OCI-LY7 (cell line): Measurements from ENCODE around the gene ANOS1. TPM values are rescaled to one million over a fixed set of nuclear protein-coding genes. Genes with fewer than 3 reads are reported as not detected.

Experiments
- BruUV-seq: library from RNA; stranded (reverse); fragments of 400-500 nt; replicated peaks from 2 replicates; lab custom pipeline; 2021; lab: Mats Ljungman, UMichigan
- CTCF ChIA-PET: fragments of 300-600 bp; sonication (Branson Sonifier 250); formaldehyde crosslinking; loops from one replicate; lab custom pipeline; 2022; ENCODE audit warnings: antibody characterized with exemption; ENCODE audit not compliant: unreplicated experiment; lab: Charles Lee
- POLR2A ChIA-PET: fragments of 300-600 bp; sonication (Branson Sonifier 250); formaldehyde crosslinking; loops from one replicate; lab custom pipeline; 2022; ENCODE audit warnings: antibody characterized with exemption; lab: Charles Lee
- DNase-seq: peaks from one replicate; pipeline ENCODE4 v3.0.0-alpha.2; 2015; ENCODE audit warnings: low spot score
- H2AFZ ChIP-seq: fragments of 200-600 bp; sonication (generic), shearing (Covaris generic); 2 replicates; pipeline ENCODE4 v1.6.1; 2014; ENCODE audit warnings: mild to moderate bottlenecking, antibody characterized with exemption, low read length, moderate library complexity
- H3K27ac ChIP-seq: fragments of 200-600 bp; sonication (generic); 2 replicates; pipeline ENCODE4 v1.5.1; 2014; ENCODE audit warnings: mixed run types, low read depth, mild to moderate bottlenecking, moderate library complexity, low read length, inconsistent platforms; ENCODE audit not compliant: poor library complexity, severe bottlenecking
- H3K36me3 ChIP-seq: fragments of 200-600 bp; sonication (generic); 2 replicates; pipeline ENCODE4 v1.6.1; 2014; ENCODE audit warnings: mild to moderate bottlenecking, antibody characterized with exemption, low read length, moderate library complexity, mixed read lengths; ENCODE audit not compliant: insufficient read depth
- H3K4me1 ChIP-seq: fragments of 200-600 bp; sonication (generic); 2 replicates; pipeline ENCODE4 v1.5.1; 2014; ENCODE audit warnings: mild to moderate bottlenecking, low read length; ENCODE audit not compliant: insufficient read depth, poor library complexity, severe bottlenecking
- H3K4me2 ChIP-seq: fragments of 200-600 bp; sonication (generic); 2 replicates; pipeline ENCODE4 v1.6.1; 2014; ENCODE audit warnings: mild to moderate bottlenecking, low read length
- H3K4me3 ChIP-seq: fragments of 200-600 bp; sonication (generic); 2 replicates; pipeline ENCODE4 v1.5.1; 2014; ENCODE audit warnings: mild to moderate bottlenecking, low read depth, low read length; ENCODE audit not compliant: poor library complexity, severe bottlenecking
- H3K79me2 ChIP-seq: fragments of 200-600 bp; sonication (generic); 2 replicates; pipeline ENCODE4 v1.6.1; 2016; ENCODE audit warnings: low read depth, mild to moderate bottlenecking, low read length, moderate library complexity, mixed read lengths; ENCODE audit not compliant: insufficient read depth
- H3K9me2 ChIP-seq: fragments of 200-600 bp; sonication (generic); 2 replicates; pipeline ENCODE4 v1.6.1; 2016; ENCODE audit warnings: mild to moderate bottlenecking, low read length, mixed read lengths; ENCODE audit not compliant: insufficient read depth
- H3K9me3 ChIP-seq: fragments of 200-600 bp; sonication (generic); 2 replicates; pipeline ENCODE4 v1.6.1; 2014; ENCODE audit warnings: mild to moderate bottlenecking, mixed run types, low read length, mixed read lengths
- H4K20me1 ChIP-seq: fragments of 200-600 bp; sonication (generic); 2 replicates; pipeline ENCODE4 v1.6.1; 2014; ENCODE audit warnings: mild to moderate bottlenecking, antibody characterized with exemption, low read length, moderate library complexity, mixed read lengths; ENCODE audit not compliant: insufficient read depth
- EZH2phosphoT487 ChIP-seq: fragments of 200-600 bp; sonication (generic); IDR thresholded peaks from 2 replicates; pipeline ENCODE4 v1.6.1; 2018; ENCODE audit warnings: low read depth, borderline replicate concordance, mild to moderate bottlenecking, mixed run types, antibody characterized with exemption, low read length, moderate library complexity, mixed read lengths
- intact Hi-C: fragments of 100-400 bp; cut with micrococcal nuclease; formaldehyde crosslinking; loops from one replicate; pipeline ENCODE4 v1.10.0; 2022; ENCODE audit not compliant: unreplicated experiment
- total RNA-seq, 2 experiments: library from RNA; depleted of rRNA in 1 of 2; stranded (reverse); fragments of >200 nt in 1 of 2; shearing (Covaris generic) in 1 of 2; gene quantifications; 2 replicates each; pipeline ENCODE4 v1.2.3, GENCODE V29; 2014 to 2022
- TF ChIP-seq, protein P1 (sequence below): fragments of 200-600 bp; sonication (generic); conservative IDR thresholded peaks from 2 replicates; pipeline ENCODE4 v1.5.1; 2014; ENCODE audit warnings: mild to moderate bottlenecking, antibody characterized with exemption, low read length, moderate library complexity, mixed read lengths

The ANOS1 gene
- total RNA-seq, 2 experiments from 2014 or later = not detected

DNA sequence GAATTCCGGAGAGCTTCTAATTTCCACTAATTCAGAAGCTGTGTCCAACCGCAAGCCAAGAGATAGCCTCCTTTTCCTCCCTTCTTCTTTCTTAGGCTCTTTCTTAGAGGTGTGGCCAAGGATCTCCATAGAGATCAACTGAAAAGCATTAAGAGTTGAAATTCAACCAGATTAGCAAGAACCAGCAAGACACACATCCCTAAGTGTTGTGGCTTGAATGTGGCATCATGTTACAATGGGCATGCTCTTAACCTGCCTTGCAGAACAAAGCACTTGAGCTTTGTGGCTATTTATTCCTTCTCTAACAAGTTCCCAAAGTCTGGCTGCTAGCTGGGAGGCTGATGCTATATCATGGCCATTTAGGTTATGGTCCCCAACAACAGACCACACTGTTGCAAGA lies 10.4 kb downstream of the ANOS1 start:
- H3K36me3 ChIP-seq = no peaks in the 10 kb centered on the region
- H3K9me3 ChIP-seq = no peaks in the 10 kb centered on the region
- no TSS peak for BruUV-seq
- no peak overlapping the region for H3K4me3 ChIP-seq
- H3K79me2 ChIP-seq = no peaks in the 10 kb centered on the region
- H3K4me2 ChIP-seq = no peak overlapping the region
- no peak overlapping the region for H3K27ac ChIP-seq
- intact Hi-C loops = no loop called here
- ChIA-PET POLR2A (no interaction called here), CTCF (no interaction called here)
- no peak for TF ChIP-seq EZH2phosphoT487
- TF ChIP-seq, protein P1, sequence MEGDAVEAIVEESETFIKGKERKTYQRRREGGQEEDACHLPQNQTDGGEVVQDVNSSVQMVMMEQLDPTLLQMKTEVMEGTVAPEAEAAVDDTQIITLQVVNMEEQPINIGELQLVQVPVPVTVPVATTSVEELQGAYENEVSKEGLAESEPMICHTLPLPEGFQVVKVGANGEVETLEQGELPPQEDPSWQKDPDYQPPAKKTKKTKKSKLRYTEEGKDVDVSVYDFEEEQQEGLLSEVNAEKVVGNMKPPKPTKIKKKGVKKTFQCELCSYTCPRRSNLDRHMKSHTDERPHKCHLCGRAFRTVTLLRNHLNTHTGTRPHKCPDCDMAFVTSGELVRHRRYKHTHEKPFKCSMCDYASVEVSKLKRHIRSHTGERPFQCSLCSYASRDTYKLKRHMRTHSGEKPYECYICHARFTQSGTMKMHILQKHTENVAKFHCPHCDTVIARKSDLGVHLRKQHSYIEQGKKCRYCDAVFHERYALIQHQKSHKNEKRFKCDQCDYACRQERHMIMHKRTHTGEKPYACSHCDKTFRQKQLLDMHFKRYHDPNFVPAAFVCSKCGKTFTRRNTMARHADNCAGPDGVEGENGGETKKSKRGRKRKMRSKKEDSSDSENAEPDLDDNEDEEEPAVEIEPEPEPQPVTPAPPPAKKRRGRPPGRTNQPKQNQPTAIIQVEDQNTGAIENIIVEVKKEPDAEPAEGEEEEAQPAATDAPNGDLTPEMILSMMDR = no peak
- no peak overlapping the region for H2AFZ ChIP-seq
- no peaks in the 10 kb centered on the region for H3K4me1 ChIP-seq
- H4K20me1 ChIP-seq = no peaks in the 10 kb centered on the region
- H3K9me2 ChIP-seq = no peaks in the 10 kb centered on the region
- no peak for DNase-seq

DNA sequence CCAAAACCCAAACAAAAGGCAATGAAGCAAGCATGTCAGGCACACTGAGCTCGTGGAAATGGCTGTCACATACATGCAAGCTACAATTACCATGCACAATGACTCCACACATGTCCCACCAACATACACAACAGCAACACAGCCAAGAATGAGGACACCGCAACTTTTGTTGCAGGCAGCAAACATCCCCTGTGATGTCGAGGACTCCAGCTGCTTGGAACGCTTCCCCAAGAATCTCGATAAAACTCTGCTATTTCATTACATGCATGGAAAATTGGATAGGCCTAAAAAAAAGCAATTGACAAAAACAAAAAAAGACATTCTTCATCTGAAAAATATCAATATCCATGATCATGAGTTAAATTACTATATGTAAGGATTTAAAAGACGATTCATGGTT lies 11.8 kb downstream of the ANOS1 start:
- CTCF ChIA-PET = no interaction called here
- H3K4me2 ChIP-seq = no peak overlapping the region
- DNase-seq = no peak
- no peaks in the 10 kb centered on the region for H3K36me3 ChIP-seq
- BruUV-seq = no TSS peak
- H2AFZ ChIP-seq = no peak overlapping the region
- no peak overlapping the region for H3K27ac ChIP-seq
- no peaks in the 10 kb centered on the region for H3K9me3 ChIP-seq
- POLR2A ChIA-PET = interaction anchor here (0.5 kb wide), 1 partner anchor 9 kb away, joined by 7 read pairs; no protein-coding TSS in a partner anchor
- intact Hi-C loops = no loop called here
- no peaks in the 10 kb centered on the region for H4K20me1 ChIP-seq
- no peaks in the 10 kb centered on the region for H3K9me2 ChIP-seq
- no peak for TF ChIP-seq EZH2phosphoT487
- TF ChIP-seq, protein P1 = no peak
- no peak overlapping the region for H3K4me3 ChIP-seq
- H3K79me2 ChIP-seq = no peaks in the 10 kb centered on the region
- H3K4me1 ChIP-seq = no peaks in the 10 kb centered on the region

DNA sequence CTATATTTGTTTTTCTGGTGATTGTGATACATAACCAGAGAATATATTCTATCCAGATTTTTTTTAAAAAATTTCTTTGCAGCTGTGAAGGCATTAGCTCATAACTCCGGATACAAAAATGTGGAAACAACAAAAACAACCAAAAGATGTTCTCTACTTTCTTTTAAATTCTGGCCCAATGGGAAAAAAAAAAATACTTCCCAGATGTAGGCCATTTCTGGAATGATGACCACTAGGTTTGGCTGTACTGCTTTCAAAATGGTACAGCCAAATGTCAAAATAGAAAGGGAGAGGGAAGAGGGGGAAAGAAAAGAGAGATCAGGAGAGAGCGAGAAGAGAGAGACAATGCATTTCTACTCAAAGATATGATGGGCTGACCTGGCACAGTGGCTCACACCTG lies 14.6 kb downstream of the ANOS1 start:
- Histone ChIP-seq H3K4me3 (no peak overlapping the region), H3K27ac (no peak overlapping the region), H4K20me1 (no peaks in the 10 kb centered on the region), H3K4me2 (no peak overlapping the region), H3K36me3 (no peaks in the 10 kb centered on the region), H3K9me3 (no peaks in the 10 kb centered on the region), H3K79me2 (no peaks in the 10 kb centered on the region), H3K9me2 (no peaks in the 10 kb centered on the region), H2AFZ (no peak overlapping the region), H3K4me1 (no peaks in the 10 kb centered on the region)
- DNase-seq = no peak
- no TSS peak for BruUV-seq
- CTCF ChIA-PET = no interaction called here
- POLR2A ChIA-PET = interaction anchor here (0.6 kb wide), 1 partner anchor 102 kb away, joined by 3 read pairs; no protein-coding TSS in a partner anchor
- intact Hi-C loops = no loop called here
- TF ChIP-seq, protein P1 = no peak
- no peak for TF ChIP-seq EZH2phosphoT487
